Liver (tissue), 3 donors: ENCODE measurements around the gene C17orf58.

Source experiments
- CTCF ChIP-seq: fragments of 150-350 bp; IDR thresholded peaks from 2 replicates; pipeline ENCODE4 v1.5.1; 2017; ENCODE audit warnings: improper control_type of control experiment, low read depth, low read length; ENCODE audit not compliant: missing input control
- EGR1 ChIP-seq, 2 donors: IDR thresholded peaks; 2 replicates each; pipeline ENCODE4 v1.6.1; 2016 to 2018; ENCODE audit warnings: antibody characterized with exemption in 2 of 2, low read depth in 2 of 2
- HNF4A ChIP-seq, 2 donors: conservative IDR thresholded peaks; 2 replicates each; pipeline ENCODE4 v1.6.1; 2016; ENCODE audit warnings: antibody characterized with exemption in 2 of 2, mild to moderate bottlenecking in 2 of 2
- MAX ChIP-seq: IDR thresholded peaks from 2 replicates; pipeline ENCODE4 v1.6.1; 2016; ENCODE audit warnings: antibody characterized with exemption
- NR2F2 ChIP-seq: IDR thresholded peaks from 2 replicates; pipeline ENCODE4 v1.6.1; 2016; ENCODE audit warnings: antibody characterized with exemption
- RAD21 ChIP-seq, 2 donors: IDR thresholded peaks; 2 replicates each; pipeline ENCODE4 v1.6.1; 2016; ENCODE audit warnings: antibody characterized with exemption in 2 of 2, mild to moderate bottlenecking in 2 of 2
- REST ChIP-seq: IDR thresholded peaks from 2 replicates; pipeline ENCODE4 v1.6.1; 2016; ENCODE audit warnings: antibody characterized with exemption, mild to moderate bottlenecking
- RXRA ChIP-seq, 2 donors: IDR thresholded peaks; 2 replicates each; pipeline ENCODE4 v1.6.1; 2017 to 2018; ENCODE audit warnings: antibody characterized with exemption in 2 of 2, mild to moderate bottlenecking in 1 of 2
- YY1 ChIP-seq: IDR thresholded peaks from 2 replicates; pipeline ENCODE4 v1.6.1; 2016; ENCODE audit warnings: antibody characterized with exemption, mild to moderate bottlenecking
- ZBTB33 ChIP-seq: IDR thresholded peaks from 2 replicates; pipeline ENCODE4 v1.6.1; 2016; ENCODE audit warnings: antibody characterized with exemption
- TF ChIP-seq, protein P1 (sequence below): IDR thresholded peaks from 2 replicates; pipeline ENCODE4 v1.6.1; 2016; ENCODE audit warnings: antibody characterized with exemption
- donor health status: healthy.
- donor health status: healthy.

DNA sequence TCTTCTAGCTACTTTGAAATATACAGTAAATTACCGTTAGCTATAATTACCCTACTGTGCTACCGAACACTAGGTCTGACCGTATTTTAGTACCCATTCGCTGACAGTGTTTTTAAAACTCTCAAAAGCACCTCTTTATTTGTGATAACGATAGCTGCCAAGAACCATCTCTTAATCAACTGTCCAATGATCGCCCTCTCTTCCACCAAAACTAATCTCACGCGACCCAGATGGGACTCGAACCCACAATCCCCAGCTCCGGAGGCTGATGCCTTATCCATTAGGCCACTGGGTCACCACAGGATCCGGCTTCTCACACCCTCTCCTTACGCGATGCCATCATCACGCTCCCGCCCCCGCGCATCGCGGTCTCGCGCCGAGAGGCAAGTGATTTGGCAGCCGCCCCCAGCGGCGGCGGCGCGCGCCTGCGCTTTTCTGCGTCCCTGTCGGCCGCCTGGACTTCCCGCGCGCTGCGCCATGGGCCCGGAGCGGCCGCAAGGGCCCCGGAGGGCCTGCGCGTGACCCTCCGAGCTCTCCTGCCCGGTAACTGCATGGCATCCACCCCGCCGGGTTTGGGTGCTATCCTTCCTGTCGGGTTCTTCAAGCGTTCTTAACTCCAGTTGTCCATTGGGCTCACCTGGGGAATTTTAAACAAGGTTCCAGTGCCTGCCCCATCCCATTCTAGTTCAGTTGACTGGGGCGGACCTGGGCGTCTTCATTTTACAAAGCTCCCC lies 23.6 kb upstream of the C17orf58 start:
- peak; percentile 68 for TF ChIP-seq CTCF
- peak; percentile 68 for TF ChIP-seq MAX
- TF ChIP-seq HNF4A (conservative IDR thresholded peaks at IDR 0.05): peak; percentile 17 to 26
- TF ChIP-seq REST: no peak
- peak; percentile 81 for TF ChIP-seq ZBTB33
- TF ChIP-seq YY1: peak; percentile 71
- peak; percentile 87 for TF ChIP-seq NR2F2
- TF ChIP-seq, protein P1, sequence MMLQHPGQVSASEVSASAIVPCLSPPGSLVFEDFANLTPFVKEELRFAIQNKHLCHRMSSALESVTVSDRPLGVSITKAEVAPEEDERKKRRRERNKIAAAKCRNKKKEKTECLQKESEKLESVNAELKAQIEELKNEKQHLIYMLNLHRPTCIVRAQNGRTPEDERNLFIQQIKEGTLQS: peak; percentile 100
- TF ChIP-seq RAD21 (IDR thresholded peaks at IDR 0.05): peak in 1 of 2 donors; percentile 26
- peak; percentile 99 to 100 for TF ChIP-seq EGR1 (IDR thresholded peaks at IDR 0.05; ENCODE audit: low read depth in 2 of 2)
- TF ChIP-seq RXRA (IDR thresholded peaks at IDR 0.05): peak in 1 of 2 donors; percentile 27
